ENCODE data around the gene C1orf167. TPM values are rescaled to one million over a fixed set of nuclear protein-coding genes. Genes with fewer than 3 reads are reported as not detected.

The C1orf167 gene
- total RNA-seq (not detected), polyA plus RNA-seq (not detected)

GRCh38 chr1:11761988-11762406, at the start of gene C1orf167:
Gene C1orf167, plus strand, starts transcription at chr1:11762193. Its CDS starts 2,208 bp downstream, at chr1:11764401.
- CTCF ChIA-PET (ENCODE audit: partially characterized antibody): no interaction called here
- intact Hi-C loops (cut with micrococcal nuclease): no loop called here
- peaks cover 9 to 15% of the 10 kb centered on the region in 2 donors for H3K27me3 Mint-ChIP-seq
- Histone ChIP-seq H3K36me3 (ENCODE audit: insufficient read depth, low read length) (no peaks in the 10 kb centered on the region), H3K4me3 (ENCODE audit: low read length in 2 of 2) (no peak within 1 kb of the TSS), H3K4me1 (ENCODE audit: insufficient read depth, low read length) (peaks cover 10% of the 10 kb centered on the region), H3K27ac (ENCODE audit: low read depth, low read length) (no peak within 1 kb of the TSS), H3K27me3 (ENCODE audit: insufficient read depth, low read length) (peaks cover 5% of the 10 kb centered on the region), H3K9me3 (ENCODE audit: control insufficient read depth in 1 of 2, low read length in 2 of 2) (no peaks in the 10 kb centered on the region)
- DNase-seq: peak in 2 of 5 donors; percentile 8 to 9
- H3K4me1 Mint-ChIP-seq: peaks cover 0 to 8% (median 3%) of the 10 kb centered on the region in 4 donors
- peak within 1 kb of the TSS in 5 of 8 donors; percentile 9 to 72 (median 36) for H3K4me3 Mint-ChIP-seq
- H3K9me3 Mint-ChIP-seq: no peaks in the 10 kb centered on the region
- H3K36me3 Mint-ChIP-seq: no peaks in the 10 kb centered on the region
- H3K27ac Mint-ChIP-seq: peak within 1 kb of the TSS in 3 of 7 donors; percentile 22 to 78 (median 24)
- POLR2A ChIA-PET (ENCODE audit: partially characterized antibody): no interaction called here

DNA sequence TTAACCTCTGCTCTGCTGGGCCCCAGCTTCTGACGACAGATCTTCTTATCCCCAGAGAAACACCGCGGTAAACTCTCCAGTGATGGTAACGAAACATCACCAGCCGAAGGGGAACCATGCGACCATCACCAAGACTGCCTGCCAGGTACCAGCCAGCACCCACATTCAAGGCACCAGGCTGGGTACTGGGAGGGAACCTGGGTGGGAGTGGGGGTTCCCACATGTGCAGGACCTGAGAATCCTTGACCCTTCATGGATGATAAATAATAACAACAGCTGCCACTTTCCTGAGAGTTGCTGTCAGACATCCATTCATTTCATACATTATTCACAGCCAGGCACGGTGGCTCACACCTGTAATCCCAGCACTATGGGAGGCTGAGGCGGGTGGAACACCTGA, 49.7 kb upstream of the C1orf167 start:
- no peak overlapping the region for H3K27ac Mint-ChIP-seq

DNA sequence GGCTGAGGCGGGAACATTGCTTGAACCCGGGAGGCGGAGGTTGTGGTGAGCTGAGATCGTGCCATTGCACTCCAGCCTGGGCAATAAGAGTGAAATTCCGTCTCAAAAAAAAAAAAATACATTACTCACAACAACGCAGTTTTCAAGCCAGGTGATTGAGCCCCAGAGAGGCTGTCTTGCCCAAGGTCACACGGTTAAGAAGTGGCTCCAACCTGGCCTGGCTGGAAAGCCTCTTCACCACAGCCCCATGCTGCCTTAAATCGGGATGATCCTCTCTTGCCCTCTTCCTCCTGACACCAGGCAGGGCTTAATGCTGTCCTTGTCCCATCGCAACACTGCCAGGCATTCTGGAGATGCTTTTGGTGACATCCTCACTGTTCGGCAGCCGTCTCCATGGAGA, 48.9 kb upstream of the C1orf167 start:
- ChIA-PET CTCF (ENCODE audit: partially characterized antibody) (no interaction called here), POLR2A (ENCODE audit: partially characterized antibody) (no interaction called here)
- no peaks in the 10 kb centered on the region for H3K36me3 ChIP-seq (ENCODE audit: insufficient read depth, low read length)

More for the DNA sequence above, 49.7 kb upstream of the C1orf167 start:
- Mint-ChIP-seq H3K36me3 (no peaks in the 10 kb centered on the region), H3K4me1 (no peaks in the 10 kb centered on the region), H3K9me3 (no peaks in the 10 kb centered on the region), H3K4me3 (no peak overlapping the region), H3K27me3 (peaks cover 4 to 8% of the 10 kb centered on the region in 2 donors)
- Histone ChIP-seq H3K4me3 (ENCODE audit: low read length in 2 of 2) (no peak overlapping the region), H3K9me3 (ENCODE audit: control insufficient read depth in 1 of 2, low read length in 2 of 2) (no peaks in the 10 kb centered on the region), H3K27ac (ENCODE audit: low read depth, low read length) (no peak overlapping the region), H3K36me3 (ENCODE audit: insufficient read depth, low read length) (no peaks in the 10 kb centered on the region), H3K27me3 (ENCODE audit: insufficient read depth, low read length) (peaks cover 3% of the 10 kb centered on the region), H3K4me1 (ENCODE audit: insufficient read depth, low read length) (no peaks in the 10 kb centered on the region)
- intact Hi-C loops (cut with micrococcal nuclease): no loop called here
- ChIA-PET CTCF (ENCODE audit: partially characterized antibody) (no interaction called here), POLR2A (ENCODE audit: partially characterized antibody) (no interaction called here)
- no peak for DNase-seq

DNA sequence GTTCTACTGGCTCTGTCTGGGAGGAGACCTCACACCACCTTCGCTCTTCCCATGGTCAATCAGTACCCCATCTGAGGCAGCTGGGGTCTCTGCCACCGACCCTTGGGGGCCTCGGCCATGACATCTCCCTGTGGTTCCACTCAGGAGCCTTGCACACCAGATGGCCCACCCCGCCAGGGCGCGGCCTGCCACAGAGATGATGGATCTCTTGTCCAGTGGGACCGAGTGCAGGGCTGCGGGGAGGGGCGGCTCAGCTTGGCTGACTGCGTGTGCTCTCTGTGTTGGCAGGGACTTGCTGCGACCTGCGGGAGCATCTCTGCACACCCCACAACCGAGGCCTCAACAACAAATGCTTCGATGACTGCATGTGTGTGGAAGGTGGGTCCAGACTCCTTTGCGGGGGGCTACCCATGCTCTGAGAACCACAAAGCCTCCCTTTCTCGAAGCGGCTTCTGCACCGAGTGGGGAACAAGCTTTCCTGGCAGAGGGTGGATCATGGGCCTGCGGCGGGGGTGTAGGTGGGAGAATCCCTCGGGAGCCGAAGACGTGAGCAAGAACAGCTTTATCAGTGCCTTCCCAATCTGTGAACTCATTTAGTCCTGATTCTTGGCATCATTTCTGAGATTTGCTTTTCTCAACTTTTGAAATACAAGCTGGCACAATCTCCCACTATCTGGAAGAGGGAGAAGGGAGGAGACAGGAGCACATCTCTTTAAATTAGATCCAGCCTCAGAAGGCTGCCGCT, 47.0 kb upstream of the C1orf167 start:
- H3K27me3 ChIP-seq (ENCODE audit: insufficient read depth, low read length): no peaks in the 10 kb centered on the region
- intact Hi-C loops (cut with micrococcal nuclease): loop anchor here (5.0 kb wide), 1 partner anchor 33 kb away; the partner anchor contains the start of gene MAD2L2
- Mint-ChIP-seq H3K4me3 (no peak overlapping the region), H3K27ac (peak overlapping the region in 1 of 7 donors; percentile 51), H3K9me3 (peaks cover 0 to 2% (median 0%) of the 10 kb centered on the region in 8 donors), H3K4me1 (peaks cover 7 to 16% (median 10%) of the 10 kb centered on the region in 4 donors), H3K27me3 (peaks cover 0 to 1% of the 10 kb centered on the region in 2 donors), H3K36me3 (no peaks in the 10 kb centered on the region)
- POLR2A ChIA-PET (ENCODE audit: partially characterized antibody): no interaction called here
- H3K36me3 ChIP-seq (ENCODE audit: insufficient read depth, low read length): no peaks in the 10 kb centered on the region
- peaks cover 16% of the 10 kb centered on the region for H3K4me1 ChIP-seq (ENCODE audit: insufficient read depth, low read length)
- CTCF ChIA-PET (ENCODE audit: partially characterized antibody): interaction anchor here (1.0 kb wide), 1 partner anchor 36 kb away, joined by 3 read pairs; no protein-coding TSS in a partner anchor
- H3K4me3 ChIP-seq (ENCODE audit: low read length in 2 of 2): no peak overlapping the region
- no peak overlapping the region for H3K27ac ChIP-seq (ENCODE audit: low read depth, low read length)
- H3K9me3 ChIP-seq (ENCODE audit: control insufficient read depth in 1 of 2, low read length in 2 of 2): no peaks in the 10 kb centered on the region
- no peak for DNase-seq

More for the DNA sequence above, 48.9 kb upstream of the C1orf167 start:
- no peak for DNase-seq
- H3K4me1 ChIP-seq (ENCODE audit: insufficient read depth, low read length): no peaks in the 10 kb centered on the region
- Mint-ChIP-seq H3K27me3 (peaks cover 4 to 8% of the 10 kb centered on the region in 2 donors), H3K36me3 (no peaks in the 10 kb centered on the region), H3K4me3 (no peak overlapping the region), H3K9me3 (no peaks in the 10 kb centered on the region), H3K4me1 (no peaks in the 10 kb centered on the region), H3K27ac (peak overlapping the region in 1 of 7 donors; percentile 12)
- no peak overlapping the region for H3K4me3 ChIP-seq (ENCODE audit: low read length in 2 of 2)
- intact Hi-C loops (cut with micrococcal nuclease): no loop called here
- H3K9me3 ChIP-seq (ENCODE audit: control insufficient read depth in 1 of 2, low read length in 2 of 2): no peaks in the 10 kb centered on the region
- H3K27me3 ChIP-seq (ENCODE audit: insufficient read depth, low read length): peaks cover 3% of the 10 kb centered on the region
- no peak overlapping the region for H3K27ac ChIP-seq (ENCODE audit: low read depth, low read length)

- Histone ChIP-seq H3K36me3 (ENCODE audit: insufficient read depth, low read length) (no peaks in the 10 kb centered on the region), H3K27ac (ENCODE audit: low read depth, low read length) (peak overlapping the region; percentile 50), H3K4me3 (ENCODE audit: low read length in 2 of 2) (peak overlapping the region; percentile 33 to 51), H3K4me1 (ENCODE audit: insufficient read depth, low read length) (peaks cover 17% of the 10 kb centered on the region), H3K27me3 (ENCODE audit: insufficient read depth, low read length) (no peaks in the 10 kb centered on the region), H3K9me3 (ENCODE audit: control insufficient read depth in 1 of 2, low read length in 2 of 2) (no peaks in the 10 kb centered on the region)
- H3K9me3 Mint-ChIP-seq: peaks cover 0 to 2% (median 0%) of the 10 kb centered on the region in 8 donors
- intact Hi-C loops (cut with micrococcal nuclease): loop anchor here (1.0 to 5.0 kb wide), 9 partner anchors 11 to 682 kb away; partner anchors contain the start of genes AGTRAP, FBXO6 and MAD2L2
- DNase-seq: peak; percentile 82 to 86 (median 84)
- POLR2A ChIA-PET (ENCODE audit: partially characterized antibody): interaction anchor here (0.5 to 2.9 kb wide), 27 partner anchors 8 to 681 kb away, joined by 3 to 67 read pairs (median 5); partner anchors contain the start of genes AGTRAP, CLCN6, EXOSC10 and FBXO2
- H3K27ac Mint-ChIP-seq: peak overlapping the region; percentile 58 to 96 (median 91)
- CTCF ChIA-PET (ENCODE audit: partially characterized antibody): interaction anchor here (0.6 to 5.0 kb wide), 21 partner anchors 8 to 682 kb away, joined by 3 to 165 read pairs (median 6); partner anchors contain the start of genes AGTRAP, FBXO2, FBXO6 and MAD2L2
- peak overlapping the region; percentile 65 to 87 (median 81) for H3K4me3 Mint-ChIP-seq
- H3K4me1 Mint-ChIP-seq: peaks cover 7 to 17% (median 11%) of the 10 kb centered on the region in 4 donors
- H3K36me3 Mint-ChIP-seq: no peaks in the 10 kb centered on the region
- H3K27me3 Mint-ChIP-seq: no peaks in the 10 kb centered on the region
Observed at GRCh38 chr1:11719313-11720032, 42.5 kb upstream of the C1orf167 start.

GRCh38 chr1:11720033-11720376, 42.0 kb upstream of the C1orf167 start:
- H3K27ac ChIP-seq (ENCODE audit: low read depth, low read length): peak overlapping the region; percentile 50
- ChIA-PET CTCF (ENCODE audit: partially characterized antibody) (interaction anchor here (0.8 to 5.0 kb wide), 15 partner anchors 9 to 682 kb away, joined by 3 to 165 read pairs (median 15); partner anchors contain the start of genes AGTRAP, FBXO2, FBXO6 and MAD2L2), POLR2A (ENCODE audit: partially characterized antibody) (interaction anchor here (0.9 to 2.9 kb wide), 24 partner anchors 9 to 621 kb away, joined by 3 to 67 read pairs (median 6); partner anchors contain the start of genes AGTRAP, CLCN6, EXOSC10 and FBXO2)
- intact Hi-C loops (cut with micrococcal nuclease): no loop called here
- no peaks in the 10 kb centered on the region for H3K9me3 ChIP-seq (ENCODE audit: control insufficient read depth in 1 of 2, low read length in 2 of 2)
- H3K27me3 ChIP-seq (ENCODE audit: insufficient read depth, low read length): no peaks in the 10 kb centered on the region
- Mint-ChIP-seq H3K27ac (peak overlapping the region in 6 of 7 donors; percentile 58 to 96 (median 94)), H3K36me3 (no peaks in the 10 kb centered on the region), H3K4me3 (peak overlapping the region in 5 of 8 donors; percentile 65 to 87 (median 83)), H3K27me3 (no peaks in the 10 kb centered on the region), H3K9me3 (peaks cover 0 to 2% (median 0%) of the 10 kb centered on the region in 8 donors), H3K4me1 (peaks cover 8 to 22% (median 11%) of the 10 kb centered on the region in 4 donors)
- no peaks in the 10 kb centered on the region for H3K36me3 ChIP-seq (ENCODE audit: insufficient read depth, low read length)
- DNase-seq: no peak
- H3K4me3 ChIP-seq (ENCODE audit: low read length in 2 of 2): no peak overlapping the region
- peaks cover 17% of the 10 kb centered on the region for H3K4me1 ChIP-seq (ENCODE audit: insufficient read depth, low read length)
